ENCODE results near the gene ANKRD29.

The ANKRD29 gene

GRCh38 chr18:23710068-23710527, 47.4 kb upstream of the ANKRD29 start:
- Histone ChIP-seq H3K36me3 (ENCODE audit: control insufficient read depth in 2 of 2, insufficient read depth in 1 of 2, low read length in 2 of 2) (no peaks in the 10 kb centered on the region; a peak in 1 of 3 replicates), H3K27ac (ENCODE audit: extremely low read depth, low read depth, low read length) (no peak overlapping the region), H3K4me1 (ENCODE audit: control insufficient read depth, insufficient read depth, low read length) (no peaks in the 10 kb centered on the region), H3K9me3 (ENCODE audit: control insufficient read depth, insufficient read depth, low read depth, low read length) (no peaks in the 10 kb centered on the region), H3K4me3 (ENCODE audit: low read depth, low read length) (no peak overlapping the region)
- CTCF ChIA-PET = interaction anchor here (0.5 to 3.0 kb wide), 9 partner anchors 8 to 212 kb away, joined by 3 to 16 read pairs (median 3); no protein-coding TSS in a partner anchor
- POLR2A ChIA-PET = no interaction called here
- no peak for TF ChIP-seq EGR2 (tag by site-specific recombination; IDR thresholded peaks at IDR 0.05; ENCODE audit: low read depth)
- peak; percentile 67; the same call in 1 of the 2 replicates for TF ChIP-seq ZNF692 (tag by site-specific recombination; IDR thresholded peaks at IDR 0.05)

GRCh38 chr18:23706971-23707640, 44.4 kb upstream of the ANKRD29 start:
- Histone ChIP-seq H3K4me1 (ENCODE audit: control insufficient read depth, insufficient read depth, low read length) (no peaks in the 10 kb centered on the region), H3K9me3 (ENCODE audit: control insufficient read depth, insufficient read depth, low read depth, low read length) (no peaks in the 10 kb centered on the region), H3K36me3 (ENCODE audit: control insufficient read depth in 2 of 2, insufficient read depth in 1 of 2, low read length in 2 of 2) (no peaks in the 10 kb centered on the region), H3K27ac (ENCODE audit: extremely low read depth, low read depth, low read length) (no peak overlapping the region), H3K4me3 (ENCODE audit: low read depth, low read length) (no peak overlapping the region)
- TF ChIP-seq ZNF132 (tag by site-specific recombination; IDR thresholded peaks at IDR 0.05; ENCODE audit: borderline replicate concordance) (no peak), SETDB1 (IDR thresholded peaks at IDR 0.05; ENCODE audit: insufficient read length, low read length) (peak; percentile 38), ZBTB7A (tag by site-specific recombination; IDR thresholded peaks at IDR 0.05; ENCODE audit: low read depth) (no peak), ZNF664 (tag by site-specific recombination; IDR thresholded peaks at IDR 0.05) (no peak), IKZF3 (tag by site-specific recombination; IDR thresholded peaks at IDR 0.05) (no peak), ZFP37 (tag by site-specific recombination; IDR thresholded peaks at IDR 0.05) (no peak), GLI4 (tag by site-specific recombination; IDR thresholded peaks at IDR 0.05) (no peak), ZSCAN4 (tag by site-specific recombination; IDR thresholded peaks at IDR 0.05) (no peak)
- CTCF ChIA-PET = interaction anchor here (0.6 to 0.7 kb wide), 2 partner anchors 208 to 369 kb away, joined by 3 to 5 read pairs; no protein-coding TSS in a partner anchor
- POLR2A ChIA-PET = no interaction called here

GRCh38 chr18:23704806-23705205, 42.1 kb upstream of the ANKRD29 start:
- no peaks in the 10 kb centered on the region for H3K4me1 ChIP-seq (ENCODE audit: control insufficient read depth, insufficient read depth, low read length)
- H3K27ac ChIP-seq (ENCODE audit: extremely low read depth, low read depth, low read length) = no peak overlapping the region
- H3K9me3 ChIP-seq (ENCODE audit: control insufficient read depth, insufficient read depth, low read depth, low read length) = no peaks in the 10 kb centered on the region
- CTCF ChIA-PET = interaction anchor here (1.0 to 5.4 kb wide), 7 partner anchors 10 to 206 kb away, joined by 3 to 122 read pairs (median 10); no protein-coding TSS in a partner anchor
- POLR2A ChIA-PET = no interaction called here
- H3K36me3 ChIP-seq (ENCODE audit: control insufficient read depth in 2 of 2, insufficient read depth in 1 of 2, low read length in 2 of 2) = no peaks in the 10 kb centered on the region
- no peak overlapping the region for H3K4me3 ChIP-seq (ENCODE audit: low read depth, low read length)
- TF ChIP-seq ZNF394 (tag by site-specific recombination; IDR thresholded peaks at IDR 0.05; ENCODE audit: borderline replicate concordance) = no peak
- no peak for TF ChIP-seq ZNF132 (tag by site-specific recombination; IDR thresholded peaks at IDR 0.05; ENCODE audit: borderline replicate concordance)
- TF ChIP-seq ZNF433 (tag by site-specific recombination; IDR thresholded peaks at IDR 0.05; ENCODE audit: low read depth) = no peak
- no peak for TF ChIP-seq ZNF701 (tag by site-specific recombination; IDR thresholded peaks at IDR 0.05)
- no peak for TF ChIP-seq ZNF776 (tag by site-specific recombination; IDR thresholded peaks at IDR 0.05; ENCODE audit: borderline replicate concordance)
- TF ChIP-seq ZBTB44 (tag by site-specific recombination; IDR thresholded peaks at IDR 0.05) = no peak
- TF ChIP-seq ZSCAN18 (tag by site-specific recombination; IDR thresholded peaks at IDR 0.05) = no peak
- no peak for TF ChIP-seq ZNF280D (tag by site-specific recombination; IDR thresholded peaks at IDR 0.05)
- no peak for TF ChIP-seq ZNF138 (tag by site-specific recombination; IDR thresholded peaks at IDR 0.05; ENCODE audit: borderline replicate concordance)

All from HEK293 (cell line).